Stimulated activated CD8-positive, alpha-beta memory T cell treated with anti-CD3 and anti-CD28 coated beads, Interleukin-7, amount 100 ng/mL, for 24 hours (primary cell): ENCODE measurements around the gene ZNF587B.
A peak's percentile ranks its signal among the peaks of the same experiment; 100 is the strongest.
"Not testable (repeated sequence)": the region's sequence is repeated elsewhere in the genome, so short reads cannot be mapped to it uniquely, and the experiment has no call there.

Experiments used
- DNase-seq: peaks from one replicate; pipeline ENCODE4 v3.0.0-alpha.2; 2020; ENCODE audit warnings: low read depth

ZNF587B gene

GRCh38 chr19:57830071-57830602 is at the start of gene ZNF587B:
Gene ZNF587B (plus strand): TSS chr19:57830299. CDS start chr19:57830529, 230 bp downstream.
- peak; percentile 24 for DNase-seq

- no peak for DNase-seq
Measured at GRCh38 chr19:57786286-57786685, 43.8 kb upstream of the ZNF587B start.

GRCh38 chr19:57786906-57787305 is 43.2 kb upstream of the ZNF587B start:
- DNase-seq = no peak

- no peak for DNase-seq
Measured at GRCh38 chr19:57788114-57788692, 41.9 kb upstream of the ZNF587B start.

- DNase-seq = no peak
Measured at GRCh38 chr19:57789288-57789687, 40.8 kb upstream of the ZNF587B start.

- DNase-seq = not testable (repeated sequence)
Measured at GRCh38 chr19:57796580-57796979, 33.5 kb upstream of the ZNF587B start.

GRCh38 chr19:57800696-57801095 is 29.4 kb upstream of the ZNF587B start:
- no peak for DNase-seq

GRCh38 chr19:57802269-57802668 is 27.8 kb upstream of the ZNF587B start:
- no peak for DNase-seq

GRCh38 chr19:57803265-57803593 is 26.9 kb upstream of the ZNF587B start:
- DNase-seq = no peak

- no peak for DNase-seq
Measured at GRCh38 chr19:57803594-57804325, 26.3 kb upstream of the ZNF587B start.

GRCh38 chr19:57807541-57807940 is 22.6 kb upstream of the ZNF587B start:
- no peak for DNase-seq

- DNase-seq = not testable (repeated sequence)
Measured at GRCh38 chr19:57810410-57811295, 19.4 kb upstream of the ZNF587B start.

GRCh38 chr19:57812226-57812625 is 17.9 kb upstream of the ZNF587B start:
- DNase-seq = no peak

GRCh38 chr19:57812975-57813820 is 16.9 kb upstream of the ZNF587B start:
- not testable (repeated sequence) for DNase-seq

GRCh38 chr19:57813919-57814504 is 16.1 kb upstream of the ZNF587B start:
- DNase-seq = no peak

GRCh38 chr19:57814505-57815246 is 15.4 kb upstream of the ZNF587B start, which contains the start of gene ZNF552:
Gene ZNF552 (minus strand): TSS chr19:57814913. CDS start chr19:57814743, 170 bp downstream.
- peak; percentile 53 for DNase-seq

- no peak for DNase-seq
Measured at GRCh38 chr19:57815247-57816075, 14.6 kb upstream of the ZNF587B start.

GRCh38 chr19:57816652-57817051 is 13.4 kb upstream of the ZNF587B start:
- no peak for DNase-seq

GRCh38 chr19:57817976-57818375 is 12.1 kb upstream of the ZNF587B start:
- no peak for DNase-seq
